Skeletal muscle tissue (tissue), 4 donors: ENCODE data around the gene FAM107A. TPM values are rescaled to one million over a fixed set of nuclear protein-coding genes. Genes with fewer than 3 reads are reported as not detected.

Experiments
- H3K27ac ChIP-seq: one replicate; pipeline ENCODE4 v1.7.0; 2013; ENCODE audit warnings: mild to moderate bottlenecking, low read depth, low read length, inconsistent platforms
- H3K27me3 ChIP-seq, 3 donors: one replicate each; pipeline ENCODE4 v1.7.0; 2013; ENCODE audit warnings: low read length in 3 of 3; ENCODE audit not compliant: control insufficient read depth in 3 of 3, insufficient read depth in 3 of 3
- H3K36me3 ChIP-seq, 3 donors: one replicate each; pipeline ENCODE4 v1.7.0; 2013; ENCODE audit warnings: low read length in 3 of 3; ENCODE audit not compliant: control insufficient read depth in 3 of 3, insufficient read depth in 3 of 3
- H3K4me1 ChIP-seq, 3 donors: one replicate each; pipeline ENCODE4 v1.7.0; 2013; ENCODE audit warnings: low read length in 3 of 3, mild to moderate bottlenecking in 3 of 3; ENCODE audit not compliant: control insufficient read depth in 3 of 3, insufficient read depth in 3 of 3
- H3K4me3 ChIP-seq, 3 donors: one replicate each; pipeline ENCODE4 v1.7.0; 2013; ENCODE audit warnings: low read length in 3 of 3
- H3K9ac ChIP-seq, 3 donors: one replicate each; pipeline ENCODE4 v1.7.0; 2013; ENCODE audit warnings: low read length in 3 of 3, mild to moderate bottlenecking in 3 of 3, moderate library complexity in 2 of 3, low read depth in 1 of 3
- H3K9me3 ChIP-seq, 3 donors: one replicate each; pipeline ENCODE4 v1.7.0; 2013; ENCODE audit warnings: low read length in 3 of 3; ENCODE audit not compliant: control insufficient read depth in 3 of 3
- total RNA-seq: library from RNA; depleted of rRNA; stranded (reverse); fragments of >200 nt; gene quantifications from one replicate; pipeline ENCODE4 v1.2.3, GENCODE V29; 2014
- donor health status: Osteomylitis.

Gene FAM107A
- total RNA-seq, 1 donor from 2014 or later: under 0.01 TPM

GRCh38 chr3:58613236-58614132, 36.3 kb upstream of the FAM107A start:
- Histone ChIP-seq H3K4me1 (peaks cover 4 to 18% (median 8%) of the 10 kb centered on the region in 3 donors), H3K27ac (no peak overlapping the region), H3K4me3 (no peak overlapping the region), H3K9me3 (no peaks in the 10 kb centered on the region), H3K9ac (no peak overlapping the region), H3K27me3 (no peaks in the 10 kb centered on the region), H3K36me3 (no peaks in the 10 kb centered on the region)

- H3K27me3 ChIP-seq: no peaks in the 10 kb centered on the region
- H3K9ac ChIP-seq: no peak overlapping the region
- H3K9me3 ChIP-seq: no peaks in the 10 kb centered on the region
- peaks cover 4 to 19% (median 8%) of the 10 kb centered on the region in 3 donors for H3K4me1 ChIP-seq
- no peak overlapping the region for H3K4me3 ChIP-seq
- no peaks in the 10 kb centered on the region for H3K36me3 ChIP-seq
- H3K27ac ChIP-seq: no peak overlapping the region
Measured at GRCh38 chr3:58612830-58613229, 35.6 kb upstream of the FAM107A start.

- Histone ChIP-seq H3K9ac (no peak overlapping the region), H3K4me1 (peaks cover 4 to 19% (median 8%) of the 10 kb centered on the region in 3 donors), H3K27me3 (no peaks in the 10 kb centered on the region), H3K27ac (no peak overlapping the region), H3K4me3 (no peak overlapping the region), H3K36me3 (no peaks in the 10 kb centered on the region), H3K9me3 (no peaks in the 10 kb centered on the region)
Measured at GRCh38 chr3:58609990-58610389, 32.8 kb upstream of the FAM107A start.

- Histone ChIP-seq H3K27me3 (peaks cover 0 to 3% (median 0%) of the 10 kb centered on the region in 3 donors), H3K9ac (no peak overlapping the region), H3K27ac (no peak overlapping the region), H3K9me3 (no peaks in the 10 kb centered on the region), H3K4me1 (peaks cover 4 to 19% (median 8%) of the 10 kb centered on the region in 3 donors), H3K36me3 (no peaks in the 10 kb centered on the region), H3K4me3 (no peak overlapping the region)
Measured at GRCh38 chr3:58608648-58609047, 31.5 kb upstream of the FAM107A start.

- Histone ChIP-seq H3K9ac (no peak overlapping the region), H3K4me1 (peaks cover 4 to 19% (median 8%) of the 10 kb centered on the region in 3 donors), H3K27me3 (peaks cover 0 to 3% (median 0%) of the 10 kb centered on the region in 3 donors), H3K9me3 (no peaks in the 10 kb centered on the region), H3K36me3 (no peaks in the 10 kb centered on the region), H3K27ac (no peak overlapping the region), H3K4me3 (no peak overlapping the region)
Measured at GRCh38 chr3:58607816-58608215, 30.6 kb upstream of the FAM107A start.

- H3K4me1 ChIP-seq: peaks cover 4 to 19% (median 8%) of the 10 kb centered on the region in 3 donors
- H3K36me3 ChIP-seq: no peaks in the 10 kb centered on the region
- peaks cover 0 to 3% (median 0%) of the 10 kb centered on the region in 3 donors for H3K27me3 ChIP-seq
- no peak overlapping the region for H3K9ac ChIP-seq
- H3K27ac ChIP-seq: no peak overlapping the region
- H3K9me3 ChIP-seq: no peaks in the 10 kb centered on the region
- H3K4me3 ChIP-seq: no peak overlapping the region
Measured at GRCh38 chr3:58606693-58607092, 29.5 kb upstream of the FAM107A start.

- Histone ChIP-seq H3K4me1 (peaks cover 4 to 7% (median 5%) of the 10 kb centered on the region in 3 donors), H3K9me3 (no peaks in the 10 kb centered on the region), H3K4me3 (no peak overlapping the region), H3K27me3 (peaks cover 0 to 3% (median 0%) of the 10 kb centered on the region in 3 donors), H3K36me3 (no peaks in the 10 kb centered on the region), H3K27ac (no peak overlapping the region), H3K9ac (no peak overlapping the region)
Measured at GRCh38 chr3:58604031-58604430, 26.8 kb upstream of the FAM107A start.

- peaks cover 0 to 3% (median under 1%) of the 10 kb centered on the region in 3 donors for H3K4me1 ChIP-seq
- H3K4me3 ChIP-seq: no peak overlapping the region
- H3K27ac ChIP-seq: no peak overlapping the region
- no peak overlapping the region for H3K9ac ChIP-seq
- H3K36me3 ChIP-seq: no peaks in the 10 kb centered on the region
- no peaks in the 10 kb centered on the region for H3K9me3 ChIP-seq
- peaks cover 0 to 3% (median 0%) of the 10 kb centered on the region in 3 donors for H3K27me3 ChIP-seq
Measured at GRCh38 chr3:58603606-58604005, 26.4 kb upstream of the FAM107A start.

- Histone ChIP-seq H3K9ac (no peak overlapping the region), H3K4me1 (no peaks in the 10 kb centered on the region), H3K36me3 (no peaks in the 10 kb centered on the region), H3K4me3 (no peak overlapping the region), H3K27ac (no peak overlapping the region), H3K27me3 (no peaks in the 10 kb centered on the region), H3K9me3 (no peaks in the 10 kb centered on the region)
Measured at GRCh38 chr3:58597770-58598310, 20.6 kb upstream of the FAM107A start.

- Histone ChIP-seq H3K27ac (no peak overlapping the region), H3K9me3 (no peaks in the 10 kb centered on the region), H3K36me3 (no peaks in the 10 kb centered on the region), H3K4me3 (no peak overlapping the region), H3K9ac (no peak overlapping the region), H3K4me1 (no peaks in the 10 kb centered on the region), H3K27me3 (no peaks in the 10 kb centered on the region)
Measured at GRCh38 chr3:58596834-58597518, 19.8 kb upstream of the FAM107A start.
